GF-D8 (cell line): ENCODE data around the gene CADM1.

ENCODE experiments used
- DNase-seq: peaks from one replicate; lab custom pipeline; 2025; lab: John Stamatoyannopoulos, UW

The CADM1 gene

DNA sequence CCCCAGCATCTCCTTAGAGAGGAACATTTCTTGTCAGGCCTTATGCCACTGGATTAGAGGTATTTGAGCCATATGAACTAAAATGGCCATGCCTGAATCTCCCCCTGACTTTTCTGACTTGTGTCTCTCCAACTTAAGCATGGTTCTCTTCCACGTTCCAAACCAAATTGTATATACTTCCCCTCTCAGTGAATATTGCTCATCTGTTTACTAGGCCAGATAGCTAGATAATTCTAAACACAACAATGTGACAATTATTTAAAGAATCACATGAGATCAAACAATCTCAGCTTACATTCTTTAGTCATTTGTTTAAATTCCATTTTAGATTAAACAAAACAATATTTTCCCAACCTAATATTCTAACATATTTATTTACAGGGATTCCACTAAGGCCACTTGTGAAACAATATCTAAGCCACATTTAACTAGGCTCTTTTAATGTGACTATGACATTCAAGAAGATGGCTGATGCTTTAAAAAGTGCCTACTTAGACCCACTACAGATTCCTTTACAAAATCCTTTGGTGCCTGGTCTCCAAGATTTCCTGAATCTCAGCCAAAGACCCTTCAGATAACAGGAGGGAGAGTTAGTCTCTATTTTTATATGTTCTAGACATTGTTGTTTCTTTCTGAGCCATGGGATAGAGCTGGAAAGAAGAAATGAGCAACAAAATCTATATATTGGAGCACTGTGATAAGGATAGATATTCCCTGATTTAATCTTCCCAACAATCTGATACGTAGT lies 105.7 kb downstream of the CADM1 start:
- DNase-seq = no peak

DNA sequence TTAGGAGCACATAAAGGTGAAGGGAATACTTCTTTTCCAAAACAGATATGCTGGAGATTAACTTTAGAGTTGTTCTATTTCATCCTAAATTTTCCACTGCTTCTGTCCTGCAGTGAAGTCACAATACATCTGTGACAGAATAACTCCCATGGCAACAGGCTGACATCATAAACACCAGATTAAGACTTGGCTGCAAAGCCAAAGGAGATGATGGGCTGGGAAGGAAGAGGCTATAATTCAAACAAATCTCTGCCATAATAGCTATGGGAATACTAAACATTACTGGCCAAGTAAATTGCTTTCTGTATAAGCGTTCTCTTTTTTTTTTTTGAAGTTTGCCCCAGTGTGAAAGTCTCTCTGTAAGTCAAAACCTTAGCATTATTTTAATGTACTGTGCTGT lies 107.7 kb downstream of the CADM1 start:
- DNase-seq = no peak

- no peak for DNase-seq
Measured at GRCh38 chr11:115393950-115394349, 110.3 kb downstream of the CADM1 start.

- no peak for DNase-seq
Measured at GRCh38 chr11:115391598-115391997, 112.6 kb downstream of the CADM1 start.

- DNase-seq = no peak
Measured at GRCh38 chr11:115391160-115391559, 113.1 kb downstream of the CADM1 start.

DNA sequence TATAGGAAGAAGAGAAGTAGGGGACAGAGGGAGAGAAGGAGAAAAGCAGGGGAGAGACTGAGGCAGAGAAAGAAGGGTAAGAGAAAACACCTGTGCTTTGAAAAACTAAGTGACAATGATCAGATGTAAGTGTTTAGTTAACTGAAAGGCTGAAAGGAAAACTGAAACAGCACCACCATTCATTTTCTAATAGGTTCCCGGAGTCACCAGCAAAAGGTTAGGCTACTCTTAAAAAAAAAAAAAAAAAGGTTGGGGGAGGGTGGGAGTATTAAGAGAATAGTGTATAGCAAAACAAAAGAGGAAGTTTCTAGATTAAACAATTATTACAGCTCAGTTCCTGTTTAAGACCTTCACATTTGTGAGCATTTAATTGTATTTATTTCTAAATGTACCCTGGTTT lies 113.8 kb downstream of the CADM1 start:
- DNase-seq = no peak

DNA sequence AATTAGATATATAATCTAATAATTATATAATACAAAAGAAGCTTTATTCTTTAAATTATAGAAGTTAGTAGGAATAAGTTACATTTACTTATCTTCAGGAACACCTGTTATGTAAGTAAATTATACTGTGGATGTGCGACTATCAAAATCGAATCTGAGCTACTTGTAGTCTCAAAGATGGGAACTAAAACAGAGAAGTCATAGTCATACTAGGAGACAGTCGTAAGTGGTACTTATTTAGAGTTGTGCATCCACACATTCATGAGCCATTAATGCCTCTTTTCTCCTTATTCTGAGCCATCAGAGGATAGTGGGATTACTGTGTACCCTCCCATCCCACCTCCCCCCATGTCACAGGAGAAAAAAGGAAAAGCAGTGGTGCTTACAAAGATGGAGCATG lies 114.4 kb downstream of the CADM1 start:
- DNase-seq = no peak

DNA sequence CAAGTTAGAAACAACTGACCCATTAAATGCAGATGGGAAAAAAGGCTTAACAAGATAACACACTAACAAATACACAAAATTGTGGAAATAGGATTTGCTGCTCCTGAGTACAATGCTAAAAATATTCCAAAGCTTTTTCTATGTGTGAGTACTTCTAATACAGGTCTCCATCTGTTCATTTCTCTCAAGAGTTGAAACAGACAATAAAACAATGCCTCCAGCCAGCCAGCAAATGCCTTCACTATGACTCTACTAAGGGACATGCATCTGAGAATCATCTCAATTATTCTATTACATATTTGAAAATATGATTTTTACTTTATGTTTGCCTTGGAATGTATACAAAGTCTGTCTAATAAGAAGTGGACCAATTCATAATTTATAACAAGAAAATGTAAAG lies 119.0 kb downstream of the CADM1 start:
- DNase-seq = no peak

- no peak for DNase-seq
Measured at GRCh38 chr11:115384236-115384635, 120.0 kb downstream of the CADM1 start.

- no peak for DNase-seq
Measured at GRCh38 chr11:115383431-115383830, 120.8 kb downstream of the CADM1 start.

GRCh38 chr11:115379528-115379927 lies 124.7 kb downstream of the CADM1 start:
- no peak for DNase-seq

DNA sequence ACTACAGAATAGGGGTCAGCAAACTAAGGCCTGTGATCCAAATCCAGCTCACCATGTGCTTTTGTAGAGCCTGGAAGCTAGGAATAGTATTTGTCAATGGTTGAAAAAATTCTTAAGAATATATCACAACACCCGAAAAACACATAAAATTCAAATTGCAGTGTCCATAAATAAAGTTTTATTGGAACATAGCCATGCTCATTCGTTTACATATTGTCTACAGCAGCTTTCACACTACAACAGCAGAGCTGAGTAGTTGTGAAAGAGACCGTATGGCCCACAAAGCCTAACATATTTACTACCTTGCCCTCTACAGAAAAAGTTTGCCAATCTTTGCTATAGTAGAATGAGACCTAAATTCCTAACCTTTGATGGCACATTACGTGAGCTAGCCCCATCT lies 125.7 kb downstream of the CADM1 start:
- no peak for DNase-seq

- DNase-seq = no peak
Measured at GRCh38 chr11:115377882-115378296, 126.3 kb downstream of the CADM1 start.

DNA sequence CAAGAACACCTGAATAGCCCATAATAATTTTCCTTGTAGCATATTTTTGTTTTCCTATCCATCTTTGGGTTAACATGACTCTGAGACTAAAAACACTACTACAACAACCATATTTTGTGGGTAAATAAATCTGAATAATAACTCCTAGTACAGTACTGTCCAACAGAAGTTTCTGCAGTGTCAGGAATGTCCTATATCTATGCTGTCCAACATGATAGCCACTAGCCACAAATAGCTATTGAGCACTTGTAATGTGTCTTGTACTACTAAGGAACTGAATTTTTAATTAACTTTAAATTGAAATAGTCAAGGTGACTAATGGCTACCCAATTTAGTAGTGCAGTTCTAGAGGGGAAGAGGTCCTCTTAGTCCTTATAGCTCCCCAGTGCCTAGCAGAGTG lies 135.6 kb downstream of the CADM1 start:
- DNase-seq = no peak

DNA sequence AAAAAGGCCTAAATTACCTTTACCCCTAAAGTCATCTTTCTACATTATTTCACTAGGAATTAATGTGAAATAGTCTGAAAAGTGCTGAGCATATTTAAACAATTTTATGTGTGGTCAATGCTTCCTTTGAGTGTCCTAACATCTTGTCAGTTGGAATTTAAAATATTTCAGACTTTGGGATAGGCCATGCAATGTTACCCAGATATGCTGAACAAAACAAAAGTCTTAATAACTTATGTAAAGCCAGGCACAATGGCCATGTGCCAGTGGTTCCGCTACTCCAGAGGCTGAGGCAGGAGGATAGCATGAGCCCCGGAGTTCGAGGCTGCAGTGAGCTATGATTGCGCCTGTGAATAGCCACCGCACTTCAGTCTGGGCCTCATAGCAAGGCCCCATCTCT lies 137.4 kb downstream of the CADM1 start:
- no peak for DNase-seq

DNA sequence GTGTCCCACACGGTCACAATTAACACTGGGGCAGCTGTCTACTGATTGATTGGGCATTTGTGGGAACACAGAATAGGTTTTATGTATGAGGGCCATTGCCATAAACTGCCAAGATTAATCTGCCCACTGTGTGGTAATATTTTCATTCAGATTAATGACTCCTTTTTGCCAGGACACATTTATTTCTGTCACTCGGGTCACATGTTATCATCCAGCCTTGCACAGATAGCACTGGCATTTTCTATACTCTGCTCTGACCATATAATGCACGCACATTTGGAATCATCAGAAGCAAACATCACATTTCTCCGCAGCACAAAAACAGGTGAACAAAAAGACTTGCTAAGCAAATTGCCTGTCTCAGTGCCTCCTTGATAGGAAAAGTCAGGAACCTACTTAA lies 138.3 kb downstream of the CADM1 start:
- no peak for DNase-seq

DNA sequence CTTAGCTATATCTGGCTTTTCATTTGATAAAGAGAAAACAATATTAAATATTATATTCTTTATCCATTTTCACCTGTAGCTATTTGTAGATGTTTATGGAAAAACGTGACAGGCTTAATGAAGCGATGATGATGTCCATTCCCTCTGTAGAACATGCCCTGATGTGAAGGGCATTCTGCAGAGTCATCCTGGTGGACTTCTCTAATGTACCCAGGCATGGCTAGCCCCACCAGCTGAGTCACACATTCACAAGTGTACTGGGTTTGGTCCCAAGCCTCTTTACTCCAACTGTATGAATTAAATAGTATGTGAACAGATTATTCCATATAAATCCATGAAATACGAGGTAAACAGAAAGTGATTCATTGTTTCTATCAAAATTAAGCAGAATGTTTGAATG lies 139.3 kb downstream of the CADM1 start:
- DNase-seq = no peak

- DNase-seq = no peak
Measured at GRCh38 chr11:115363921-115364320, 140.3 kb downstream of the CADM1 start.

DNA sequence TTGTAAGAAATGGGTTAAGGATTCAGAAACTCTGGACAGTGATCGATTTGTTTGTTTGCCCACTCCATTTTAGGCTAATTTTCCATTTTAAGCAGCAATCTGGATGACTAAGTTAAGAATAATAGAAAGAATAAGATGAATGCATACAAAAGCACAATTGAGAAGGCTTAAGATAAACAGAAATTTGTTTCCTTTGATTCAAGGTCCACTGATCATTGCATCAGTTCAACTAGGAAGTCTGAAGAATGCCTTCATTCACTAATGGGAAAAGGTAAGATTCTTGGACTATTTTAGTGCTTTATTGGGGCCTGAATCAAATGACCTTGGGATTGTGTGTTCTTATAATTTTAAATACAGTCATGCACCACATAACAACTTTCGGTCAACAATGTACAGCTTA lies 140.8 kb downstream of the CADM1 start:
- no peak for DNase-seq

GRCh38 chr11:115362997-115363396 lies 141.2 kb downstream of the CADM1 start:
- DNase-seq = no peak

DNA sequence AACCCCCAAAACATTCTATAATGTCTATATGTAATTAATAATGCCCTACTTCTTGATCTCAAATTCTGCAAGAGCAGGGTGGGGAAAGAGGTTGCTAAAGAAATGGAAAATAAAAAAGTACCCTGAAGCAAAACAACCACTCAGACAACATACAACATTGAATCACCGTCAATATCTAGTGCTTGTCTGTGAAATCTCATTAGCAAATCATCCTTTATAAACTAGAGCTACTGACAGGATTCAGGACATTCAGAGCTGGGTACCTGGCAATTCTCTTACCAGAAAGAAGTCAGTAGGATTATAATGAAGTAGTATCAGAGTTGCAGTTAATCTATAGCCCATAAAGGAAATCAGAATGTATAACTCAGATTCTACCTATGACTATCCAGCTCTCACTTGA lies 143.2 kb downstream of the CADM1 start:
- no peak for DNase-seq

DNA sequence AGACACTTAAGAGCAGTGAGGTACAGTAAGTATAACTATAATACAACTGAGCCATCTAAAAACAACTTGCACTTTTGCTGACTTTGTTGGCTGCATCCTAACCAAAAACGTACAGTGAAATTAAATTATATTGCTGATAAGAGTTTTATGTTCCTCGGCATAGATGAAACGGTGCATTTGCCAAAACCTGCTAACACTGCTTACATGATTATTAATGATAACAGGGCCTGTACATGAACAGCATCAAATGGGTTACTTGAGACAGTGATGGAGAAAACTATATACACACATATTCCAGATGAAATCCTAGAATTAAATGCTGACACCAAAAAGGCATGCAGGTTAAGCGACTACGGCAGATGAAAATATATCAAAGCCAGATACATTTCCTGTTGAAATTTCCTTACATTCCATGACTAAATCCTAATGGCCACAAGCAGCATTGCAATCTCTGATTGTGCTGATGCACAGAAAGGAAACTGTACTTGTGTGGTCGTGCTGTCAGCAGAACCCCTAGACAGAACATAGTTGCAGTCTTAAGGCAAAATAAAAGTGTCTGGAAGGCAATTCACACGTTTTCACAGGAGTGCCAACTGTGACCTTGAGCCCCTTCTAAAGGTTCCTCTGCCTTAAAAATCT lies 143.9 kb downstream of the CADM1 start:
- no peak for DNase-seq

- DNase-seq = no peak
Measured at GRCh38 chr11:115357066-115357465, 147.1 kb downstream of the CADM1 start.
